Stimulated activated CD4-positive, alpha-beta T cell treated with anti-CD3 and anti-CD28 coated beads, Interleukin-2, amount 100 ng/mL, for 48 hours (primary cell): ENCODE results near the gene LRRC25.
"Not testable (repeated sequence)": the region's sequence is repeated elsewhere in the genome, so short reads cannot be mapped to it uniquely, and the experiment has no call there.

Source experiments
- DNase-seq, 2 donors: peaks; one replicate each; pipeline ENCODE4 v3.0.0-alpha.2; 2020

LRRC25 gene

DNA sequence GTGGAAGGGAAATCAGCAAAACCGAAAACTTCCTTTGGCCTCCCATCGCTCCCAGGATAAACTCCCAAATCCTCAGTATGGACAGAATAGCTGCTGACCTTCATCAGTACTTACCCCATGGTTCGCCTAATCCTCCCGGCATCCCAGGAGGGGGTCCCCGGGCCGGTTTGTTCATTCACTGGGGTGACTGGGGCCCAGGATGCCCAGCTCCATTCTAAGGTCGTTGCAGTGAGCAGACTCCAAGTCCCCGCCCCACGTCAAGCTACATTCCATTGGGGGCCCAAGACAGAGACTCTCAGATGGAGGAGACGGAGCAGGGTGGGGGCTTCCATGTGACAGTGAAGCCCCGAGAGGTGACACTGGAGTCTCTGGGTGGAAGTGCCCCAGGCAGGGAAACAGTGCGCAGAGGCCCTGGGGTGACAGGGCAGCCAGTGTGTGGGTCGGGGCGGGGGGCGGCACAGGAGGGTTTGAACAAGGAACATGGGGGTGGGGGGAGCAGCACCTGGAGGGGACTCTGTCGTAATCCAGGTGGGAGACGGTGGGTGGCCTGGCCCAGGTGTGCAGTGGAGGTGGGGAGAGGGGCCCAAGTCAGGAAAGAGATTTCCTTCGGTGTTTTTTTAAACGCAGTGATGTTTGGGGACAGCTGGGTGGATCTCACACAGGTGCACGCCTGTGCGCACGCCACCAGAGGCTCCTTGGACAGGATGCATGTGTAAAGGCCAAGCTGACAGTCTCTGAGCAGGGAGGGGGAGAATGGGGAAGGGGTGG lies 26.9 kb upstream of the LRRC25 start:
- no peak for DNase-seq

DNA sequence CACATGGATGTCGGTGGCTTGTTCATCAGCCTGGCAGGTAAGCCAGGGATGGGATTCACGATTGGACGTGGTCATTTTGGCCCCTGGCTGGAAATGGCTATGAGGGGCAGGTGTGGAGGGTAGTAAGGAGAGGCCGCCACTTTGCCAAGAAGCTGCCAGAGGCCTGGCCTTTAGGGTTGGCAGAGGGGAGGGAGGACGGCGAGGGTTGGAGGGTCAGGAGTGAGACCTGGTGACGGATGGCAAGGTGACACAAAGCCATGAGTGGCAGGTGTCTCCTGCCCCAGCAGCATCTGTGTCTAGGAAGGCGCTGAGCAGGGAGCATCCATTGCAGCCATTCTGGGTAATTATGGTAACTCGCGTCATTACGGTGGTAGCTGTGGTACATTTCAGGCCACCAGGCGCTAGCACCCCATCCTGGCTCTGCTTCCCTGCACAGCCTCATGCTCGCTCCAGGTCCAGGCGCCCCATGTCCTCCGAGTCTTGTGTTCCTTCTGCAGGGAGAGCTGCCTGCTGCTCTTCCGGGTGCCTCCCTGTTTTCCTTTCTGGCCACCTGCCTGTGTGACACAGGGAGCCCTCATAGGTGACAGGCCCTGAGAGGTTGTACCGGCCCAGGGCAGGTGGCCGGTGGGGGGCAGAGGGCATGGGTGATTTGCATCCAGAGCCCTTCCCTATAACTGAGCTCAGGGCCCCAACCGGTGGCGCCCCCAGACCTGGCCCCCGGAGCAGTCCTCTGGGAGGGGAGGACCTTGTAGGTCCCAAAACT lies 26.0 kb upstream of the LRRC25 start:
- no peak for DNase-seq

DNA sequence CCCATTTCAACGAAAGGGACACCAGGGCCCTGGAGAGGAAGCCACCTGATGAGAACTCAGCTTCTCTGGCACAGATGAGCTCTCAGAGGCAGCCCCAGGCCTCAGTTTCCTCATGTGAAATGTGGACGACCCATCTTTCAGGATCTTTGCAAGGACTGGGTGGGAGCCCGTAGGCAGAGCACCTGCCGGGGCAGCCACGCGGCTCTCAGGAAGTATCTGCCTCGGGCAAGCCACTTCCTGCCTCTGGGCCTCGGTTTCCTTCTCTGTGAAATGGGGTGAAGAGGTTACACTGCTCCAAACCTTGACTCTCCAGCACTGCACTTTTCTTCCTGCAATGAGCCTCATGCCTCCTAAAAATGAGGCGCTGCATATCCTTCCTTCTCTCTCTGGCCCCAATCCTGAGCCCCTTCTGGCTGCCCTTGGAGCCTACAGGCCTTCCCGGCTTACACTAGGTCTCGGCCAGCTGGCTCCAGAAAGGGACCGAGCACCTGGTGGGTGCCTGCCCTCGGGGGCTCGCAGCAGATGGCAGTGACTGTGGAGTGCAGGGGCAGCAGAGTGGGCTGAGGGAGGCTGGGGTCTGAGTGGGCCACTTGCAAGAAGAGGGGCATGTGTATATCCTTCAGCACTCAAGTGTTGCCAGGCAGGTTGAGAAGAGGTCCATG lies 25.2 kb upstream of the LRRC25 start:
- DNase-seq, result no peak

DNA sequence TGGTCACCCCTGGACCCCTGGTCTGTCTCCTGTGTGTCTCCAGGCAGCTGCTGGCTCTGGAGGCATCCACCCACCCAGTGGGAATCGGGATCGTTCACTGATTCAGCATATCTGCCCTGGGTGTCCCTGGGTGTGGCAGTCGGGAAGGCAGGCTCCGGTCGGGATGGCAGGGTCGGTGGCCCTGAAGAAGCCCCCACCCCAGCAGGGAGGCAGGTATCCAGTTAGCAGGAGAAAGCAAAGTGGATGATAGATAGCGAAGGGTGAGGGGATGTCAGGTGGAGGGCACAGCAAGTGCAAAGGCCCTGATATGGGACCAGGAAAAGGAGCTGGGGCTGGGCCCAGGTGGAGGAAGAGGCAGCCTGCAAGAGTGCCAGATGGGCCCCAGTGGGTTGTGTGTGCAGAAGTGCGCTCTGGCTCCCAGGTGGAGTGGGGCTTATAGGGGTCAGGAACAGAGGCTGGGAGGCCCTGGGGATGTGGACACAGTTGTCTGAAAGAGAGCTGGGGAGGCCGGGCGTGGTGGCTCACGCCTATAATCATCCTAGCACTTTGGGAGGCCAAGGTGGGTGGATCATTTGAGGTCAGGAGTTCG lies 24.0 kb upstream of the LRRC25 start:
- DNase-seq, result no peak

DNA sequence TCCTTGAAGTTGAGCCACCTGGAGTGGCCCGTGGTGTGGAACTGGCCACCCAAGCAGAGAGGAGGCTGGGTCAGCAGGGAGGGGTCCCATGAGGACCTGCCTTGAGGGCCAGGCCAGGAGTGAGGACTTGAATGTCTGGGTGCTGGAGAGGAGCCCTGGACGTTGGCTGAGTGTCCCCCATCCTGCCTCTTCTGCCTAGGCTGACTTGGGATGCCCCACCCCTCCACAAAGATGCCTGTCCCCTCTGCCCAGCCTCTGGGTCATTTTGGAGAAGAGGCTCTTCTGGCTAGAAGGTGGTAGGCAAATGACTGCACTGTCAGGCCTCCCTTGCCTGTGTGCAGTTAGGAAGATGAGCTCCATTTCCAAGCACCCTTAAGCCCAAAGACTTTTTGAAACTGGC lies 23.5 kb upstream of the LRRC25 start:
- no peak for DNase-seq

DNA sequence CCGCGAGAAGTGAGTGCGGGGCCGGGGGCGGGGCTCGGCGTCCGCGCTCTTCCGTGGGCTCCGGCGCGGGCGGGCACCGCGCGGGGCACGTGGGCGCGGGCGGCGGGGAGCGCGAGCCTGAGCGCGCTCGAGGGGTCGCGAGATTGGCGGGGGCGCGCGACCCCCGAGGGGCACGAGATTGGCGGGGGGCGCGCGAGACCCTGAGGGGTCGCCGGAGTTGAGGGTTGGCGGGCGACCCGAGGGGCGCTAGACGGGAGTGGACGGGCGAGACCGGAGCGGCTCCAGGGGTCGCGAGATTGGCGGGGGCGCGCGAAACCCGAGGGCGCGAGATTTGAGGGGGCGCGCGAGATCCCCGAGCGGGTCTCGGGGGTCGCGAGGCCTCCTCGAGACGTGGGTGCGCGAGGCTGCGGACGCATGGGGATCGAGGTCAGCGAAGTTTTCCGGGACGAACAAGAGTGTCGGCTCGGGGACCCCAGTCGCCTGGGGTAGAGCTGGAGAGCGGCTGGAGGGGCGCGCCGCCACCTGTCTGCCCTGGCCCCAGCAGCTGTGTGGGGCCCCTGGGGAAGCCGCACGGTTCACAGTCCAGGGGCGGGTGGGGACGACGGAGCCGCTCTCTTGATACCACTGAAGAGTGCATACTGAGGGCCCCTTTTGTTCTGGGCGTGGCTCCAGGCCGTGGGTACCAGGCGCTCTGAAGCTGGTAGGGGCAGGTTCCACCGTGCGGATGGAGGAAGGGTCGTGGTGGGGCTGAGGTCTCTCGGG lies 22.5 kb upstream of the LRRC25 start:
- DNase-seq, result no peak

DNA sequence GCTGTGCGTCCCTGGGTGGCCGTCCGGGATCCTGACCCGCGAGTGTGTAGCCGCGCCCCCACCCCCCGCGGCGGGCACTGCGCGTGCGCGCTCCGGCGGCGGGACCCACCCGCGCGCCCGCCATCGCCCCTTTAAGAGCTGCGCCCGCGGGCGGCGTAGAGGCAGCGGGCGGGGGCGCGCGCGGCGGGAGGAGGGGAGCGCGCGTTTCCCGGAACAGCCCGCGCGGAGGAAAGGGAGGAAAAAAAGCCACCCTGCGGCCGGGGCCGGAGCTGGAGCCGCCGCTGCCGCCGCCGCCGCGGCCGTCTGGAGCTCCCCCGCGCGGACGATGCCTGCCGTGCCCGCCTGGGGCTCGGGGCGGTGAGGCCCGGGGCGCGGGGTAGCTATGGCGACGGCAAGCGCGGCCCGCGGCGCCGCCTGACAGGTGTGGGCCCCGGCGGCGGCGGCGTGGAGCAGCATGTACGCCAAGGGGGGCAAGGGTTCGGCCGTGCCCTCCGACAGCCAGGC lies 21.8 kb upstream of the LRRC25 start, which contains the start of gene SSBP4:
TSS of gene SSBP4 (plus strand) at position 204 of the 504 bp plus-strand sequence. CDS start at position 455, 251 bp downstream.
- peak; percentile 59 to 70 for DNase-seq

DNA sequence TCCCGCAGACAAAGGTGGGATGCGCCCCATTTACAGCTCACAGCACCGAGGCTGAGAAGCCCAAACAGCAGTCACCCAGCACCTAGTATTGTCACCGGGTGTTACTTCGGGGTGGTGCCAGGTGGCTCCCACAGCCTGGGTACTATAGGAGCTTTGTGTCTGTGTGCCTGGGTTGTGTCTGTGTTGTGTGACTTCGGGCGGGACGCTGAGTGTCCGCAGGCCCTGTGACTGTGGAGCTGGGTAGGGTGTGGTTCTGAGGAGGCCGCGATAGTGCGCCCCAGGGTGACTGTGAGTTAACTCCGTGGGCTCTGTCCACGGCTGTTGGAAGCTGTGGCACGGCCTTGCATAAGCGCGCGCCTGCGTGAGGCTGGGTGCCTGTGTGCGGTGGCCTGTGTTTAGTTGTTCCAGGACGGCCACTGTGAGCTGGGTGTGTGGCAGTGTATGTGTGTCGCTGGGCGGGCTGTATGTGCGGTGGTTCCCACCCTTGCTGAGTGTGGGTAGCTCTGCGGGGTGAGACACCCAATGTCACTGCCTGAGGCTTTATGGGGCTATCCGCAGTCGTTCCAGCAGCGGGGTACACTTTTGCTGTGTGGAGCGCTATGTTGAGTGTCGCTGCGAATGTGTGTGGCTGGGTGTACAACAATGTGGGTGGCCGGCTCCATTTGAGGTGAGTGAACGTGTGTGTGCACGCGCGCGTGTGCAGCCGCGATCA lies 21.2 kb upstream of the LRRC25 start:
- DNase-seq, result no peak

DNA sequence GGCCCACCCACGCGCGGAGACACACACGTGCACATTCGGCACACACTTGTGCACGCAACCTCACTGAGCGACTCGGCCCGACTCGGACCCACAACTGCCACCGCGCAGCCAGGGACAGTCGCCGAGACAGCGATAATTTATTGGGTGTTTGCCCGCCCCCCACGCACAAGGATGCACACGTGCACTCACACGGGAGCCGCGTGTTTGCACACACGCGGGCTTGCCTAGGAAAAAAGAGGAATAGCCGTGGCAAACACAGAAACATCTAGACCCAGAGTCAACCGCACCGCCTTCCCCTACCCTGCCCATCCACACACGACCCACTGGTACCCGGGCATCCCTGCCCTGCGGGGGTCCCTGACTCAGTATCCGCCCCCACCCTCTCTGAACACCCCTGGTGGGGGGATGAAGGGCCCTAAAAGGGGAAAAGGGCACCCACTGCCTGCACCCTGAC lies 20.6 kb upstream of the LRRC25 start:
- no peak for DNase-seq

DNA sequence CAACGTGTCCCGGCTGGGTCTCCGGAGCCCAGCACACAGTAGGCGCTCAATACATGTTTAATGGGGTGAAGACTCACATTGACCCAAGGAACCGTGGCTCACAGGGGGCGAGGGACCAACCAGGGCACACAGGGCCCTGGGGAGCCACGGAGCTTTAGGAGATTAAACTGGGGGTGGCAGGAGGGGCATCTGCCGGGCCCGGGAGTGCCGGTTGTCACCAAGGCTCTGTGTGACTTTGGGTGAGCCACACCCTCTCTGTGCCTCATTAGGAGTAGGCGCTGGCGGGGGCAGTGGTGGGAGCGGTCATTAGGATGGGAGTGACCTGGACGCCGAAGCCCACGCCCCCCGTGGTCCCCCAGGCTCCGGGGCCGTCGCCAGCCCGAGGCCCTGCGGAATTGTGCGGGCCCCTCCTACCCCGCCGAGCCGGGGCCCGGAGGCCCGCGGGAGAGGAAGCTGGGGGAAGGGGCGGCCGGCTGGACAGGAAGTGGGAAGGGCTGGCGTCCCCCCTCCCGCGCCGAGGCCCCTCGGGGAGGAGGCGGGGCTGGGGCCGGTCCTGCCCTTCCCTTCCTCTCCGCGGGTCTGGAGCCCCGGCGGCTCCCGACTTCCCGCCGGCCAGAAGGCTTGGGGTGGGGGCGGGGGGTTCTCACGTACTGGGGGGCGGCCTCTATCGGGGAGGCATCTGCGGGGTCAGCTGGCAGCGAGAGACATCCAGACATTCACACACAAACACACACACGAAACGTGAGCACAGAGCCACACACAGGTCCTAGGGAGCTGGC lies 20.0 kb upstream of the LRRC25 start:
- DNase-seq, result no peak

DNA sequence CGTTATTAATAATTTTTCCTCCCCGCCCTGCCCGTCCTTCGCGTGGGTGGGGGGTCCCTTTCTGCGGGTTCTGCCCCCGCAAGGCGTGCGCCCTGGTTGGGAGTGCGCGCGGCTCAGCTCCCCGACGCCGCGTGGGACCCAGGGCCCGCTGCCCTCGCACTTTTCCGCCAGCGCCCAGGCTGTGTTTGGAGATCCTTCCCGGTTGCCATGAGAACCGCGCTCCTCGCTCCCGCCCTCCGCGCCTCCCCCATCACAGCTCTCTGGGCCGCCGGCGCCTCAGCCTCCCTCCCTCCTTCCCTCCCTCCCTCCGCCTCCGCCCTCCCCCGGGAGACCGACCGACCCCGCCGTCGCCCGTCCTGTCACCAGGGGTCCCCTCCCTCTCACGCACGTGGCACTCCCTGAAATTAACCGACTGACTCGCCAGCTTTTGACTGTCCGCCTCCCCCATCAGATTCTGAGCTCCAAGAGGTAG lies 19.4 kb upstream of the LRRC25 start:
- DNase-seq, result peak in 1 of 2 donors; percentile 56

DNA sequence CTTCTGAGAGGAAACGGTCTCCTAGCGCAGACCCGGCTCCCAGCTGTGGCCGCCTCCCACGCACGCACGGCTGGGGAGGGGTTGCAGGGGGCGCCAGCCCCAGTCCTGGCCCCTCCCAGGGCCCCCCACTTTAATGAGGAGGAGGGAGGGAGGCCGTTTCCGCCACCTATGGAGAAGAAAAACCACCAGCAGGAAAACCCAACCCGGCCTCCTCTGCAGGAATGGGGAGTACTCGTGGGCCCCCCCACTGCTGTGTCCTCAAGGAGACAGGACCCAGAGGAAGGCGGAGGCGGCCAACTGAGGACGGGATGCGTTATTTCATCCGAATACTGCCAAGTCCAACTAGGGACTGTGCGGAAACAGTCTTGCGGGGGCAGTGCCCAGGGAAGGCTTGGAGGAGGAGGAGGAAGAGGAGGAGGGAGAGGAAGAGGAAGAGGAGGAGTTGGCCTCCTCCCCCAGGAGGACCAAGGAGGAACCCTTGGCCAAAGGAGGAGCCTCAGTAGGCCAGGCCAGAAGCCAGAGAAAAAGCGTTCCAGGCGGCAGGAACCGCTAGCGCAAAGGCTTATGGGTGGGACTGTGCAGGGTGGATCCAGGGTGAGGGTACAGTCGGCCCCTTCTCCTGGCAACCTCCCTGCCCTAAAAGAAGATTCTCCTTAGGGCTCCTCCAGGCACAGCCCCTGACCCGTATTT lies 17.9 kb upstream of the LRRC25 start:
- DNase-seq, result no peak

DNA sequence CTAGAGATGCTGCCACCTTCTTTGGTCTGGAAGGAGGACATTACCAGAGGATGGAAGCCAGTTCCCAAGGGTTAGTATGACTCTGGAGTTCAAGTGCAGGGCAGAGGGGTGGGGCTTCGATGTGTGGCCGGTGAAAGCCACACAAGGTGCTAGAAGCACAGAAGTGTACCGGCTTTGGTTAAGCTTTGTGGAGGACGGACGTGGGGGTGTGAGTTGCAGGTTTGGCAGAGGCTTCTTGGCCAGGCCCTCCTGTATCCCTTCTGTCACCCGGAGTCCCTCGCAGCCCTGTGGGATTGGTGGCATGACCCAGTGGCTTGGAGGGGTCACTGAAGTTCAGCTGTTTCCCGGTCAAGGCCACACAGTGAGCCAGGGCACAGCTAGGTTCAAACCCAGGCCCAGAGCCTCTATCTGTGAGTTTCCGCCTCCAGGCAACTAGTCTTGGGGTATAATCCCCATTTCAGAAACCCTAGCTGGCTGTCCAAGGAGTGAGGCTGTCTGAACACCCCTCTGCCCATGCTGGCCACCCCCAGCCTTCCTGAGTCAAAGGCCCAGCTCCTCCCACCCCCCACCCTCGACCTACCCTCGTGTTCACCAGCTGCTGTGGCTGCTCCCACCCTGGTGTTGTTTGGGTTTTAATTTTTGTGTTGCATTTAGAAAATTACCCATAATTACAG lies 17.2 kb upstream of the LRRC25 start:
- no peak for DNase-seq

DNA sequence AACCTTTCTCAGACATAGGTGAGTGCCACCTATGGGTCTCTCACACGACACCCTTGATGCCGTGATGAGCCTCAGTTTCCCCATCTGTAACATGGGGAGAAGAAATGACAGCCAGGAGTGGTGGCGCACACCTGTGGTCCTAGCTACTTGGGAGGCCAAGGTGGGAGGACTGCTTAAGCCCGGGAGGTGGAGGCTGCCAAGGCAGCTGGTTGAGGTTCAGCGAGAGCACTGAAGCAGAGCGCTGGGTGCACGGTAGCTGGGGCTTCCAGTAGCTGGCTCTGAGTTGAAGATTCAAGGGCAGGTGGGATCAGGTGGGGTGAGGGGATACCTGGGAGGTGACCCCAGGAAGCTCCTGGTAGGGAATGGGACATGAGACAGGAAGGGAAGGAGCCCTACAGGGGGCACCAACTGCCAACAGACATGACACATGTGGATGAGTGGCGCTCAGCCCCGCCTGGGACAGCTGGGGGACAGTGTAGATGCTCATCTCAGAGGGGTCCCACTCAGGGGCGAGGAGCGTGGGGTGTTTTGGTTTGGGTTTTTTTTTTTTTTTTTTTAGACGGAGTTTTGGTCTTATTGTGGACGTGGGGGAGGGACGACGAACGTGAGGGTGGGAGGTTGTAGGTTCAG lies 15.3 kb upstream of the LRRC25 start:
- DNase-seq, result no peak

DNA sequence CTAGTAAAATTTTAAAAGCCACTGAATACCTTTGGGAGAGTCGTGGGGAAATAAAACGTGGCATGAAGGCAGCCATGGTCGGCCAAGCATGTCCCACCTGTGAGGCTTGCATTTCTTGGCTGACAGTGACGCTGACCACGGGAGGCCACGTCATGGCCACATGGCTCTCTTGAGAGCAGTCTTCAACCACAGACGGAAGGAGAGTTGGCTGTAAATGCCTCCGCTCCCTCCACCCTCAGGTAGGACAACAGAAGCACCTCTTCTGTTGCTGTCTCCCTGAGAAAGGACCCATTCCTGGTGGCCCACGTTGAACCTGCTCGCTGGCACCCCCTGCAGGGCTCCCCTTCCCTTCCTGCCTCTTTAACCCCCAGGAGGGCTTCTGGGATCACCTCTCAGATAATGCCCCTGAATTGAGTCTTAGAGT lies 10.6 kb upstream of the LRRC25 start:
- no peak for DNase-seq

DNA sequence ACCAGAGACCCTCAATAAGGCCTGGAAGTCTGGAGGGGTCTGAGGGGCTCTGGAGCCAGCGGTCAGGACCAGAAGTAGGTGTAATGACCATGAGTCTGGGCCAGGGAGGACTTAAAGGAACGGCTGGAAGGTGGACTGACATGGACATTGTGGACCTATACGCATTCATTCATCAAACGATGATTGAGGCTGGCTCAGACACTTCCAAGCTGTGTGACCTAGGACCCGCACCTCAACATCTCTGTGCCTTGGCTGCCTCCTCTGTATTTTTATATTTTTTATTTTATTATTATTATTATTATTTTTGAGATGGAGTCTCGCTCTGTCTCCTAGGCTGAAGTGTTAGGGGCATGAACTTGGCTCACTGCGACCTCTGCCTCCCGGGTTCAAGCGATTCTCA lies 9.3 kb upstream of the LRRC25 start:
- DNase-seq, result no peak

DNA sequence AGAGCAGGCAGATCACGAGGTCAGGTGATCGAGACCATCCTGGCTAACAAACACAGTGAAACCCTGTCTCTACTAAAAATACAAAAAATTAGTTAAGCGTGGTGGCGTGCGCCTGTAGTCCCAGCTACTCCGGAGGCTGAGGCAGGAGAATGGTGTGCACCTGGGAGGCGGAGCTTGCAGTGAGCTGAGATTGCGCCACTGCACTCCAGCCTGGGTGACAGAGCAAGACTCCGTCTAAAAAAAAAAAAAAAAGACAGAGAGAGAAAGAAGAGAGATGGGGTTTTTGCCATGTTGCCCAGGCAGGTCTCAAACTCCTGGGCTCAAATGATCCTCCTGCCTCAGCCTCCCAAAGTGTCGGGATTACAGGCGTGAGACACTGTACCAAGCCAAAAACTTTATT lies 8.3 kb upstream of the LRRC25 start:
- DNase-seq, result not testable (repeated sequence)

DNA sequence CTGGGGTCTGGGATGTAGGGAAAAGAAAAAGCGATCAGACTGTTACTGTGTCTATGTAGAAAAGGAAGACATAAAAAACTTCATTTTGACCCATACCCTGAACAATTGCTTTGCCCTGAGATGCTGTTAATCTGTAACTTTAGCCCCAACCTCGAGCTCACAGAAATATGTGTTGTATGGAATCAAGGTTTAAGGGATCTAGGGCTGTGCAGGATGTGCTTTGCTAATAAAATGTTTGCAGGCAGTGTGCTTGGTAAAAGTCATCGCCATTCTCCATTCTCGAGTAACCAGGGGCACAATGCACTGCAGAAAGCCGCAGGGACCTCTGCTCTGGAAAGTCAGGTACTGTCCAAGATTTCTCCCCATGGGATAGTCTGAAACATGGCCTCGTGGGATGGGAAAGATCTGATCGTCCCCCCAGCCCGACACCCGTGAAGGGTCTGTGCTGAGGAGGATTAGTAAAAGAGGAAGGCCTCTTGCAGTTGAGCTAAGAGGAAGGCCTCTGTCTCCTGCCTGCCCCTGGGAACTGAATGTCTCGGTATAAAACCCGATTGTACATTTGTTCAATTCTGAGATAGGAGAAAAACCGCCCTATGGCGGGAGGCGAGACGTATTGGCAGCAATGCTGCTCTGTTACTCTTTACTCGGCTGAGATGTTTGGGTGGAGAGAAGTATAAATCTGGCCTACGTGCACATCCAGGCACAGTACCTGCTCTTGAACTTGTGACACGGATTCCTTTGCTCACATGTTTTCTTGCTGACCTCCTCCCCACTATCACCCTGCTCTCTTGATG lies 5.2 kb upstream of the LRRC25 start:
- DNase-seq, result not testable (repeated sequence)
